HCT116 (cell line): ENCODE data around the gene EIF4E2. TPM values are rescaled to one million over a fixed set of nuclear protein-coding genes. Genes with fewer than 3 reads are reported as not detected.

ENCODE experiments used
- ATAC-seq: fragments of 200-7000 bp; cut with Tn5 transposase; 2 replicates; pipeline ENCODE4 v1.9.1; 2020; ENCODE audit warnings: mild to moderate bottlenecking, moderate library complexity
- BruUV-seq: library from RNA; stranded (reverse); fragments of 400-500 nt; replicated peaks from 2 replicates; lab custom pipeline; 2021; lab: Mats Ljungman, UMichigan
- CTCF ChIA-PET: fragments of 300-600 bp; sonication (Branson Sonifier 250); formaldehyde crosslinking; loops from one replicate; lab custom pipeline; 2021; ENCODE audit warnings: antibody characterized with exemption; lab: Charles Lee
- POLR2A ChIA-PET: fragments of 300-600, 350-600 bp; sonication (Branson Sonifier 250); formaldehyde crosslinking; loops from one replicate; lab custom pipeline; 2021; ENCODE audit warnings: antibody characterized with exemption; lab: Charles Lee
- RAD21 ChIA-PET, 2 experiments: fragments of 300-600 bp; sonication (Branson Sonifier 250); formaldehyde crosslinking; loops; one replicate each; lab custom pipeline; 2023; ENCODE audit warnings: low total read pairs in 2 of 2; ENCODE audit not compliant: uncharacterized antibody in 2 of 2, unreplicated experiment in 2 of 2, low non-redundant PET in 1 of 2; lab: Charles Lee
- DNase-seq: peaks from one replicate; pipeline ENCODE4 v3.0.0-alpha.2; 2010; ENCODE audit warnings: low read depth, low spot score
- H2AFZ ChIP-seq: fragments of 200-600 bp; shearing (Covaris generic), sonication (generic); 2 replicates; pipeline ENCODE4 v1.6.1; 2017; ENCODE audit warnings: low read depth, mixed run types, mixed read lengths, antibody characterized with exemption, low read length; ENCODE audit not compliant: poor library complexity, severe bottlenecking
- H3K27ac ChIP-seq: 2 replicates; pipeline ENCODE4 v1.5.1; 2012; ENCODE audit warnings: low read depth, low read length
- H3K27me3 ChIP-seq: fragments of 200-600 bp; sonication (generic); 2 replicates; pipeline ENCODE4 v1.6.1; 2016; ENCODE audit warnings: mixed run types, low read length, mixed read lengths; ENCODE audit not compliant: insufficient read depth
- H3K36me3 ChIP-seq, 2 experiments: fragments of 200-500 bp in 1 of 2; fragments of 200-600 bp in 1 of 2; sonication (Bioruptor generic) in 1 of 2; sonication (generic) in 1 of 2; 2 replicates each; pipeline versions ENCODE4 v1.5.1 to v1.6.1; 2014 to 2016; ENCODE audit warnings: low read length in 2 of 2, inconsistent platforms in 1 of 2, mixed read lengths in 1 of 2, mixed run types in 1 of 2; ENCODE audit not compliant: insufficient read depth in 2 of 2, control insufficient read depth in 1 of 2
- H3K4me1 ChIP-seq, 2 experiments: fragments of 200-600 bp in 1 of 2; sonication (generic) in 1 of 2; 2 replicates each; pipeline versions ENCODE4 v1.5.1 to v1.6.1; 2012 to 2017; ENCODE audit warnings: low read length in 2 of 2, inconsistent platforms in 1 of 2, mild to moderate bottlenecking in 1 of 2, mixed read lengths in 1 of 2, mixed run types in 1 of 2, moderate library complexity in 1 of 2; ENCODE audit not compliant: insufficient read depth in 2 of 2, control insufficient read depth in 1 of 2
- H3K4me2 ChIP-seq: fragments of 200-600 bp; sonication (generic); 2 replicates; pipeline ENCODE4 v1.6.1; 2017; ENCODE audit warnings: mixed run types, low read length, mixed read lengths
- H3K4me3 ChIP-seq, 2 experiments: fragments of 200-600 bp in 1 of 2; sonication (generic) in 1 of 2; replicated peaks in 1 of 2; 2 replicates each; pipeline ENCODE4 v1.5.1; 2011 to 2016; ENCODE audit warnings: low read length in 2 of 2, control low read depth in 1 of 2, low read depth in 1 of 2, mild to moderate bottlenecking in 1 of 2, mixed read lengths in 1 of 2, mixed run types in 1 of 2
- H3K79me2 ChIP-seq: fragments of 200-600 bp; sonication (generic); 2 replicates; pipeline ENCODE4 v1.6.1; 2017; ENCODE audit warnings: mild to moderate bottlenecking, mixed run types, low read length, moderate library complexity, mixed read lengths; ENCODE audit not compliant: insufficient read depth
- H3K9ac ChIP-seq: fragments of 200-600 bp; sonication (generic); 2 replicates; pipeline ENCODE4 v1.6.1; 2016; ENCODE audit warnings: low read length, mixed read lengths
- H3K9me2 ChIP-seq: fragments of 200-600 bp; sonication (generic), shearing (Covaris generic); 2 replicates; pipeline ENCODE4 v1.6.1; 2017; ENCODE audit warnings: mixed run types, mild to moderate bottlenecking, moderate library complexity; ENCODE audit not compliant: insufficient read depth
- H3K9me3 ChIP-seq, 2 experiments: fragments of 200-500 bp in 1 of 2; fragments of 200-600 bp in 1 of 2; sonication (Bioruptor generic) in 1 of 2; sonication (generic) in 1 of 2; 2 replicates each; pipeline ENCODE4 v1.6.1; 2014 to 2017; ENCODE audit warnings: low read length in 2 of 2, mixed read lengths in 2 of 2, inconsistent platforms in 1 of 2, low read depth in 1 of 2, mild to moderate bottlenecking in 1 of 2, mixed run types in 1 of 2, moderate library complexity in 1 of 2; ENCODE audit not compliant: control insufficient read depth in 1 of 2, insufficient read depth in 1 of 2
- H4K20me1 ChIP-seq: fragments of 200-600 bp; sonication (generic), shearing (Covaris generic); 2 replicates; pipeline ENCODE4 v1.6.1; 2017; ENCODE audit warnings: mixed run types, mild to moderate bottlenecking, moderate library complexity; ENCODE audit not compliant: insufficient read depth
- CBX3 ChIP-seq: IDR thresholded peaks from 2 replicates; pipeline ENCODE4 v1.6.1; 2012; ENCODE audit warnings: low read depth
- ELF1 ChIP-seq: IDR thresholded peaks from 2 replicates; pipeline ENCODE4 v1.6.1; 2012; ENCODE audit warnings: low read depth, borderline replicate concordance
- EZH2 ChIP-seq: fragments of 200-600 bp; sonication (generic); IDR thresholded peaks from 2 replicates; pipeline ENCODE4 v1.6.1; 2017; ENCODE audit warnings: antibody characterized with exemption, mixed run types
- JUND ChIP-seq: IDR thresholded peaks from 2 replicates; pipeline ENCODE4 v1.6.1; 2012
- RAD21 ChIP-seq: IDR thresholded peaks from 2 replicates; pipeline ENCODE4 v1.6.1; 2012; ENCODE audit warnings: low read depth, mild to moderate bottlenecking
- SIN3A ChIP-seq: IDR thresholded peaks from 2 replicates; pipeline ENCODE4 v1.6.1; 2012; ENCODE audit warnings: low read depth
- SP1 ChIP-seq: IDR thresholded peaks from 2 replicates; pipeline ENCODE4 v1.6.1; 2012; ENCODE audit warnings: low read depth
- TCF7L2 ChIP-seq: IDR thresholded peaks from 2 replicates; pipeline ENCODE4 v1.7.0; 2011; ENCODE audit warnings: borderline replicate concordance, inconsistent platforms; ENCODE audit not compliant: insufficient read depth, insufficient read length; ENCODE audit errors: extremely low read depth
- YY1 ChIP-seq: IDR thresholded peaks from 2 replicates; pipeline ENCODE4 v1.6.1; 2011; ENCODE audit warnings: low read length, low read depth, moderate library complexity, mild to moderate bottlenecking; ENCODE audit not compliant: insufficient replicate concordance; ENCODE audit errors: extremely low read depth
- intact Hi-C: fragments of 100-400 bp; cut with micrococcal nuclease; formaldehyde crosslinking; loops from 2 replicates; pipeline ENCODE4 v1.10.0; 2022
- total RNA-seq: library from RNA; stranded (reverse); gene quantifications from one replicate; pipeline ENCODE4 v1.2.1, GENCODE V29; 2021; ENCODE audit not compliant: unreplicated experiment

Gene EIF4E2
- total RNA-seq, 1 experiment from 2014 or later: 58.6 TPM

GRCh38 chr2:232539298-232540231 lies 10.9 kb upstream of the EIF4E2 start, which contains the start of gene CHRNG (continued):
- TF ChIP-seq EZH2: no peak
- TF ChIP-seq TCF7L2: no peak
- TF ChIP-seq JUND: no peak
- no peak for TF ChIP-seq SP1

DNA sequence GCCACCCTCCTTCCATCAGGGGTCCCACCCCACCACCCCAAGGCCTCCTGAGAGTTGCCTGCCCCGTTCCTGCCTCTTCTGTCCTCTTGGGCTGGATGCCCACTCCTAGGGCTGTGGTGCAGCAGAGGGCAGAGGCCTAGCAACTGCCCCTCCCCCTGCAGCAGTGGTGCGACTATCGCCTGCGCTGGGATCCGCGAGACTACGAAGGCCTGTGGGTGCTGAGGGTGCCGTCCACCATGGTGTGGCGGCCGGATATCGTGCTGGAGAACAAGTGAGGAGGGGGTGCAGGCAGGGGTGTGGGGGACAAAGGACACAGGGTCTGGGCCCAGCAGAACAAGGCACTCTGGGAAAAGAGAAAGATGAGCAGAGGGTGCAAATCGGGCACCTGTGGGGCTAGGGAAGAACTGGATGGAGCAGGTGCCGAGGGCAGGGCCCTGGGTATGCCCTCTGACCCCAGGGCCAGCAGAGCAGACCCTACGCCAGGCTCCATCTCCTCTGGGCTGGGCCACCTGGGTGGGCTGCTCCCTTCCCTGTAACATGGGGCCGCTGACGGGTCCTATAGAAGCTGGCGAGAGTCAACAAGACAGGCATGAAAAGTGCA lies 9.9 kb upstream of the EIF4E2 start:
- POLR2A ChIA-PET: interaction anchor here (0.6 kb wide), 1 partner anchor 10 kb away, joined by 6 read pairs; no protein-coding TSS in a partner anchor
- H3K27ac ChIP-seq: no peak overlapping the region
- no peaks in the 10 kb centered on the region for H3K79me2 ChIP-seq
- DNase-seq (no peak), ATAC-seq (no peak)
- H3K9me2 ChIP-seq: no peaks in the 10 kb centered on the region
- H3K9ac ChIP-seq: no peak overlapping the region
- CTCF ChIA-PET: no interaction called here
- peaks cover 0 to 8% of the 10 kb centered on the region in 2 experiments; a peak in 3 of 4 replicates for H3K9me3 ChIP-seq
- H3K4me3 ChIP-seq: no peak overlapping the region
- 0 out of 4 replicates have a peak, but pooled peaks cover 0 to 3% of the 10 kb centered on the region in 2 experiments for H3K4me1 ChIP-seq
- no peaks in the 10 kb centered on the region for H3K27me3 ChIP-seq
- no peaks in the 10 kb centered on the region for H3K36me3 ChIP-seq
- RAD21 ChIA-PET: no interaction called here
- intact Hi-C loops: no loop called here
- BruUV-seq: no TSS peak
- no peak overlapping the region for H2AFZ ChIP-seq
- no peak for TF ChIP-seq TCF7L2
- no peak for TF ChIP-seq CBX3
- TF ChIP-seq SP1: no peak
- TF ChIP-seq RAD21: no peak
- no peak for TF ChIP-seq ELF1
- TF ChIP-seq SIN3A: no peak
- no peak for TF ChIP-seq YY1
- TF ChIP-seq JUND: no peak
- no peak overlapping the region for H3K4me2 ChIP-seq
- H4K20me1 ChIP-seq: no peaks in the 10 kb centered on the region
